ENCODE data around the gene AFF3.

AFF3 gene

DNA sequence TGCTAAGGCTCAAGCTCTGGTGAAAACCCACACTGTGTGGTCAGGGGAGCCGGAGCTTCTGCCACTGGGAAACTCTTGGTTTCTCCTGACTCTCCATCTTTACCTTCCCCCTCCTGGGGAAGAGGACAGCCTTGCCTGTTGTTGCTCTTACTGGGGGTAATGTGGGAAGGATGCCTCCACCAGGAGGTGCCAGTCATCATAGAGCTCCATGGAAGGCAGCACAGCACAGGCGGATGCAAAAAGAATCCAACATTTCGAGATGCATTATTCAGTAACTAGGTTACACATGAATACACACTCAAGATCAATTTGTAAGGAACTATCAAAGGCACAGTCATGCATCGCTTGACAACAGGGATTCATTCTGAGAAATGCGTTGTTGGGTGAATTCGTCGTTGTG lies 322.6 kb downstream of the AFF3 start:
- H3K27ac ChIP-seq = no peak overlapping the region
- TF ChIP-seq, protein P1, sequence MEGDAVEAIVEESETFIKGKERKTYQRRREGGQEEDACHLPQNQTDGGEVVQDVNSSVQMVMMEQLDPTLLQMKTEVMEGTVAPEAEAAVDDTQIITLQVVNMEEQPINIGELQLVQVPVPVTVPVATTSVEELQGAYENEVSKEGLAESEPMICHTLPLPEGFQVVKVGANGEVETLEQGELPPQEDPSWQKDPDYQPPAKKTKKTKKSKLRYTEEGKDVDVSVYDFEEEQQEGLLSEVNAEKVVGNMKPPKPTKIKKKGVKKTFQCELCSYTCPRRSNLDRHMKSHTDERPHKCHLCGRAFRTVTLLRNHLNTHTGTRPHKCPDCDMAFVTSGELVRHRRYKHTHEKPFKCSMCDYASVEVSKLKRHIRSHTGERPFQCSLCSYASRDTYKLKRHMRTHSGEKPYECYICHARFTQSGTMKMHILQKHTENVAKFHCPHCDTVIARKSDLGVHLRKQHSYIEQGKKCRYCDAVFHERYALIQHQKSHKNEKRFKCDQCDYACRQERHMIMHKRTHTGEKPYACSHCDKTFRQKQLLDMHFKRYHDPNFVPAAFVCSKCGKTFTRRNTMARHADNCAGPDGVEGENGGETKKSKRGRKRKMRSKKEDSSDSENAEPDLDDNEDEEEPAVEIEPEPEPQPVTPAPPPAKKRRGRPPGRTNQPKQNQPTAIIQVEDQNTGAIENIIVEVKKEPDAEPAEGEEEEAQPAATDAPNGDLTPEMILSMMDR (IDR thresholded peaks at IDR 0.05) = peak; percentile 10; the same call in 1 of the 2 replicates
- no peak for TF ChIP-seq ZFX (IDR thresholded peaks at IDR 0.05; ENCODE audit: borderline replicate concordance)

DNA sequence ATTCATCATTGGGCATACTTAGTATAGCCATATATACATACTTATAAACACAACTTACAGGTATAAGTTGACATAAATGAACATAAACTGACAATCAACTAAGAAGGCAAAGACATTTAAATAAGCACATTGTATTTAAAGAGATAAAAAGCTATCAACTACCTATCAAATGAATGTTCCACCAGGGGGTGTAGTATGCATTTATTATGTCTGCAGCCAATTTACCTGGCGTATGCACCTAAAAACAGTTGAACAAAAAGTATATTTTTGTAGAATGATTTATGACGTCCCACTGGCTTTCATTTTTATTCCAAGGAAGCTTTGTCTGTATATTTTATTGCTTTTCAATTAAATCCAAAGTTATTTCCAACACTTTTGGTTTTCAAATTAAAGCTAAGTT lies 323.5 kb downstream of the AFF3 start:
- H3K27ac ChIP-seq = no peak overlapping the region
- no peak for TF ChIP-seq ZFX (IDR thresholded peaks at IDR 0.05; ENCODE audit: borderline replicate concordance)
- TF ChIP-seq, protein P1 (IDR thresholded peaks at IDR 0.05) = peak; percentile 22

DNA sequence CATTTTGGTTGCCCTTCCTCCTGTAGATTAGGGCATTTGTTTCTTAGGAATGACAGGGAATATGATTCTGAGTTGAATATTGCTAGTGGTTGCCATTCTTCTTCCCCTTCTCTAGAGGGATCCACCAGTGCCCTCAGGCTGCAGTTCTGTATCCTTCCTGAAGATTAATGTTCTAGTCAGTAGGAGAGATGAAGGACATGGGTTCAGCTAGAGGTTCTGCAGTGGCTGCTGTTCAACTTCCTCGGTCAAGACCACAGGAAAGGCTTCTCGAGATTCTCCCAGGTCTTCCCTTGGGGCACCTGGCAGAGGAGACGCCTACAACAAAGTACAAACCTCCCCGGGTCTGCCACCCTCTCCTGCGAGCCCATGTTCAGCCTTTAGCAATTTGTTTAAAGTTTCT lies 325.5 kb downstream of the AFF3 start:
- TF ChIP-seq ZFX (IDR thresholded peaks at IDR 0.05; ENCODE audit: borderline replicate concordance) = no peak
- TF ChIP-seq, protein P1 (IDR thresholded peaks at IDR 0.05) = no peak
- H3K27ac ChIP-seq = no peak overlapping the region

DNA sequence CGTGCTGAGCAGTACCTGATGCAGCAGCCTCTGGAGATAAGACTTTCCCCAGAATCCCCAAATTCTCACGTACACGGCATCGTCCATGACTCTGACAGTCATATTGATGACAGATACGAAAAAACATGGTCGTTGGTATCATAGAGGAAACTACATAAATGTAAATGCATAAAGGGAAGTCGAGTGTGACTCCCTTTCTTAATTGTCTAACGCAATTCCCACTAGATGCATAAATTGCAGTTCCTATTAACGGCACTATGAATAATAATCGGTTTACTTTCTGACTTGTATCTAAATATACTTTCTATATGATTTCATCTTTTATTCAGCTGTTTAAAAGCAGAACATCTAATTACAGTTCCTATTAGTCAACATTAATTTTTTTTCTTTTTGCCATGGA lies 330.0 kb downstream of the AFF3 start:
- H3K27ac ChIP-seq = no peak overlapping the region
- TF ChIP-seq ZFX (IDR thresholded peaks at IDR 0.05; ENCODE audit: borderline replicate concordance) = no peak
- TF ChIP-seq, protein P1 (IDR thresholded peaks at IDR 0.05) = no peak

DNA sequence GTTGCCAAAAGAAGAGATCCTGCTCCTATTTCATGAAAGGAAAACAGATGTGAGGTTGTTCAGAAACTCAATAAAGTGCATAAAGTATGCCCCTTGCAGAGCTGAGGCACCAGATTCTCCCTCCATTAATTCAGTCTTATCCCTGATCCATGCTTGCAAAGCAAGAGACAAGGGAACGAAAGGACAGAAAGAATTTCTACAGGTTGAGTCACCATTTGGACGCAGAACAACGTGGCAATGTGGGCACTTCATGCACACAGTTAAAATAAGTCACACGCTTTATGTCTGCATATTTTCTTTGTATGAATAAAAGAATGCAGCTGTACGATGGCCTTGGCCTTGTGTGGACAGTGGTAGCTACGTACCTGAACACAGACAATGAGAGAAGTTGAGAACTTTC lies 330.8 kb downstream of the AFF3 start:
- TF ChIP-seq, protein P1 (IDR thresholded peaks at IDR 0.05) = no peak
- no peak for TF ChIP-seq ZFX (IDR thresholded peaks at IDR 0.05; ENCODE audit: borderline replicate concordance)
- peak overlapping the region; percentile 10; the same call in 1 of the 2 replicates for H3K27ac ChIP-seq

DNA sequence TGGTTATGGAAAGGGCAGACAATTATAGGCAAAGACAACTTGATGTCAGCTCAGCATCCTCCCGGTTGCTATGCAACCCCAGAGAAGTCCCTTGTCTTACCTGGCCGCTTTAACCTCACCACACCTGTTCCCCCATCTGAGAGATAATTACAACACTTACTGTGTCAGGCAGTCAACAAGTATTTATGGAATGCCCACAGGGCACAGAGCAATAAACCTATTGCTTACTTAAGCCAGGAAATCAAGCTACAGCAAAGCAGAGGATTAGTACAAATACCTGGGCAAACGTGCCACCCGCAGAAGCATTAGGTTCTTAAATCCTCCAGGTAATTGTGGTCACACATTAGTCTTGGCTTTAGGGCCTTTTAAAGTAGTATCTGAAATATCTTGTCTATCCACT lies 332.2 kb downstream of the AFF3 start:
- peak overlapping the region; percentile 30 for H3K27ac ChIP-seq
- TF ChIP-seq ZFX (IDR thresholded peaks at IDR 0.05; ENCODE audit: borderline replicate concordance) = no peak
- TF ChIP-seq, protein P1 (IDR thresholded peaks at IDR 0.05) = no peak

DNA sequence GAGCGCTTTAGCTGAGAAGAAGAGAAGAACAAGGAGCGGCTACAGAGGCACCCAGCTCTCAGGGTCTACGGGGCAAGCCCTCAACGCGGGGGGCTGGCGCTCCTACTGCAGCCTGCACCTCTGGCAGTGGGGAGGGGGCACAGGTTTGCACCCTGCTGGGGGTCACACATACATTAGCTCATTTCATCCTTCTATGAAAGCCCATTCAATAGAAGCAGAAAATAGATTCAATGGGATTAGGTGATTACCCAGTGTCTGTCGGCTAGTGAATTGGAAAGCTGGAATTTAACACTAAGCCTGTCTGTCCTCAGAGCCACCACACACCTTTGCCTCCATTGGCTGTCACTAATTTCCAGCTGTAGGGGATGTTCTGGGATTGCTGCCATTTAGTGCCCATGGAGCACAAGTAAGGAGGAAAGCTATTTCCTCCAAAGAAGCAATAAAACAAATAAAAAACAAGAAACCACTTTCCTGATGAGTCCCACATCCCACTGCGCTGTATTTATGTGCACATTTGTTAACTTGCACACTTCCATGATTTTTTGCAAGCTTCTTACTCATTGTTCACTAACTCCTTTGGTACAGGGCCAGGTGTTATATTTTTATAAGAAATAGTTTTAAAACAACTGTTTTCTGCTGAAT lies 333.0 kb downstream of the AFF3 start:
- peak overlapping the region; percentile 15; the same call in 1 of the 2 replicates for H3K27ac ChIP-seq
- TF ChIP-seq, protein P1 (IDR thresholded peaks at IDR 0.05) = no peak
- no peak for TF ChIP-seq ZFX (IDR thresholded peaks at IDR 0.05; ENCODE audit: borderline replicate concordance)

Data from 22Rv1 (cell line).